ENCODE results near the gene TSPAN9. TPM values are rescaled to one million over a fixed set of nuclear protein-coding genes. Genes with fewer than 3 reads are reported as not detected.

Gene TSPAN9
- total RNA-seq, 1 donor from 2014 or later = 17.7 TPM

GRCh38 chr12:3184485-3184884 is 107.3 kb downstream of the TSPAN9 start:
- DNase-seq (ENCODE audit: low read depth) = no peak
- no peak for TF ChIP-seq CTCF (IDR thresholded peaks at IDR 0.05; ENCODE audit: insufficient read depth, low read length, poor library complexity, severe bottlenecking)

GRCh38 chr12:3185260-3185870 is 108.2 kb downstream of the TSPAN9 start:
- no peaks in the 10 kb centered on the region for H3K36me3 ChIP-seq (ENCODE audit: control insufficient read depth, insufficient read depth, low read length)
- DNase-seq (ENCODE audit: low read depth) = no peak
- no peaks in the 10 kb centered on the region for H3K27me3 ChIP-seq (ENCODE audit: control insufficient read depth, insufficient read depth, low read length)
- H3K4me3 ChIP-seq (ENCODE audit: low read depth, low read length) = no peak overlapping the region
- TF ChIP-seq CTCF (IDR thresholded peaks at IDR 0.05; ENCODE audit: insufficient read depth, low read length, poor library complexity, severe bottlenecking) = no peak

More at GRCh38 chr12:3184485-3184884, 107.3 kb downstream of the TSPAN9 start:
- Histone ChIP-seq H3K36me3 (ENCODE audit: control insufficient read depth, insufficient read depth, low read length) (no peaks in the 10 kb centered on the region), H3K27me3 (ENCODE audit: control insufficient read depth, insufficient read depth, low read length) (no peaks in the 10 kb centered on the region), H3K4me3 (ENCODE audit: low read depth, low read length) (no peak overlapping the region)

- no peak for TF ChIP-seq CTCF (IDR thresholded peaks at IDR 0.05; ENCODE audit: insufficient read depth, low read length, poor library complexity, severe bottlenecking)
- H3K36me3 ChIP-seq (ENCODE audit: control insufficient read depth, insufficient read depth, low read length) = no peaks in the 10 kb centered on the region
- DNase-seq (ENCODE audit: low read depth) = no peak
- no peaks in the 10 kb centered on the region for H3K27me3 ChIP-seq (ENCODE audit: control insufficient read depth, insufficient read depth, low read length)
- H3K4me3 ChIP-seq (ENCODE audit: low read depth, low read length) = no peak overlapping the region
Measured at GRCh38 chr12:3186546-3187215, 109.5 kb downstream of the TSPAN9 start.

GRCh38 chr12:3187846-3188770 is 110.9 kb downstream of the TSPAN9 start:
- Histone ChIP-seq H3K27me3 (ENCODE audit: control insufficient read depth, insufficient read depth, low read length) (no peaks in the 10 kb centered on the region), H3K36me3 (ENCODE audit: control insufficient read depth, insufficient read depth, low read length) (no peaks in the 10 kb centered on the region), H3K4me3 (ENCODE audit: low read depth, low read length) (no peak overlapping the region)
- no peak for DNase-seq (ENCODE audit: low read depth)
- no peak for TF ChIP-seq CTCF (IDR thresholded peaks at IDR 0.05; ENCODE audit: insufficient read depth, low read length, poor library complexity, severe bottlenecking)

- no peaks in the 10 kb centered on the region for H3K27me3 ChIP-seq (ENCODE audit: control insufficient read depth, insufficient read depth, low read length)
- H3K4me3 ChIP-seq (ENCODE audit: low read depth, low read length) = no peak overlapping the region
- no peak for TF ChIP-seq CTCF (IDR thresholded peaks at IDR 0.05; ENCODE audit: insufficient read depth, low read length, poor library complexity, severe bottlenecking)
- no peak for DNase-seq (ENCODE audit: low read depth)
- no peaks in the 10 kb centered on the region for H3K36me3 ChIP-seq (ENCODE audit: control insufficient read depth, insufficient read depth, low read length)
Measured at GRCh38 chr12:3189282-3189681, 112.1 kb downstream of the TSPAN9 start.

Measured in kidney epithelial cell (primary cell).